Stimulated activated CD4-positive, alpha-beta T cell treated with anti-CD3 and anti-CD28 coated beads, TNF-alpha, amount 100 ng/mL, for 24 hours (primary cell): ENCODE measurements around the gene PAWR.
"Not testable (repeated sequence)": the region's sequence is repeated elsewhere in the genome, so short reads cannot be mapped to it uniquely, and the experiment has no call there.

Experiments used
- DNase-seq, 3 experiments: peaks; one replicate each; pipeline ENCODE4 v3.0.0-alpha.2; 2020; ENCODE audit warnings: low read depth in 3 of 3

PAWR gene

DNA sequence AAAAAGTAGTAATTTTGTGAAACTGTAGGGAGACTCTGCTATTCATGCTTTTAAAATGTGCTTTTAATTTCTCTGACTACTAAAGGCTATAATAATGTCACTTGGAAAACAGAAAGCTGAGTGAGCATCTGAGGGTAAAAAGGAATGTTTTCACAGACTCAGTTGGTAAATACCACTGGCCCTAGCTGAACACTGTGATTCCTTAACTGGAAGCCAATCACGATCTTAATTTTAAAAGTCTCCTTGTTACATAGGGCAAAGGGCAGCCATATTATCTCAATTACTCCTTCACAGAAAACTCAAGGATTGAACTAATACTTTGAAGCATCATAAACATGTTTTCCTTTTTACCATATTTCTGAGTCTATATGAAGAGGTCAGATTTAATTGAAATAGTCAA, 41.9 kb downstream of the PAWR start:
- DNase-seq = no peak

DNA sequence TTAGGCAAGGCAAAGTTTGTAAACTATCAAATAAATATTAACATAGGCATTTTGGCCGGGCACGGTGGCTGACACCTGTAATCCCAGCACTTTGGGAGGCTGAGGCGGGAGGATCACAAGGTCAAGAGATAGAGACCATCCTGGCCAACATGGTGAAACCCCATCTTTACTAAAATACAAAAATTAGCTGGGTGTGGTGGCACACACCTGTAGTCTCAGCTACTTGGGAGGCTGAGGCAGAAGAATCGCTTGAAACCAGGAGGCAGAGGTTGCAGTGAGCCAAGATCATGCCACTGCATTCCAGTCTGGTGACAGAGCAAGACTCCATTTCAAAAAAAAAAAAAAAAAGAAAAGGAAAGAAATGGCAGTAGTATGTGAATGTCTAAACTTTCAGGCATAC, 43.9 kb downstream of the PAWR start:
- DNase-seq = not testable (repeated sequence)

DNA sequence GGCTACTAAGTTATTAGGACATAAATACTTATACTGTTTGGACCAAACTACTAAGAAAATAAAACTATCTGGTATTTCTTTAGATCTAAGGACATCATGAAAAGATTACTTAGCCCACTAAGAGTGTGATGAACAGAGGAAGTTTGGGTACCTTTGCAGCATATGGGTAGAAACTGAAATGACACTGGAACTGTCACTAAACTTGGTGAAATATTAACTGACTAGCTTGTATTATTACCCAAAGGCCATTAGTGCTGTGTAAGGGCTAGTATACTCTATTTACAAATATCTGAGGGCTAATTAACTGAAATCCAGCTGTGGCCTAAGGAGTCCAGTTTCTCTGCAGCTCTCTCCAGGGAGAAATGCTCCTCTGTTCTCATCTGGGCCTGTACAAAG, 45.5 kb downstream of the PAWR start:
- DNase-seq = no peak

DNA sequence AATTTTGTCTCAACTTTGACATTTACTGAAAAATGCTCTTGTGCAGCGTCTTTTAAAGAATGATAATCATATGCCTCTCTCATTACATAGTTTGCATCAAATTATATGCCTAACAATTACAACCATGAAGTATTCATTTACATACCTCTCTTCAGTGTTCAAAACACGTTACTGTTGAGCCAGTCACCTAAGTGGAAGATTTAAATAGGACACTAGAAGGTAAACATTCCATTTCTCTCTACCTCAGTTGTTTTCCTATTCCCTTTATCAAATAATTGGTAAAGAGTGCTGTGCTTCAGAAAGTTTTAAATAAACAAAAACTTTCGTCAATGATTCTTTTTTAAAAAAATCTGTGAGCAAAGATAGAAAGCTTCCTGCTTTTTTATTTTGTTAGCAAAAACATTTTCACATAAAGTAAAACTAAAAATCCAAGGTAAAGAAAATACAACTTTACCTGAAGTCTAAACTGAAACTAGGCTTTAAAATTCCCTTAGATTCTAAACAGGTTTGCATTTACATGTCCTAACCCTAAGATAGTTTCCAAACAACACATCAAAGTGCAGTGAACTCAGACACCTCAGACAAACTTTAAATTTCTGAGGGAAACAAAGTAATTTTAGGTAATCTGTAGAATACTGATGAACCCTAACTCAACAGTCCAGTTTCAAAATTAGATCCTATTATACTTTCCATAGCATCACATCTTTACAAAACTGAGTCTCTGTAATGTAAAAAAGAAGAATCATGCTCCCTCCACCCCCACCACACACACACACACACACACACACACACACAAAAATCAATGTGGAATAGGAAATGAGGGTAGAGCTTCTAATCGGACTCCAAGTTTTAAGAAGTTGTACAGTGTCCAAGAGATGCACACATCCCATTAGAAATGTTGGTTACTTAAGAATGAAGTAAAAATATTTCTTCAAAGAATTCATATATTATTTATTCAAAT, 46.2 kb downstream of the PAWR start:
- no peak for DNase-seq

DNA sequence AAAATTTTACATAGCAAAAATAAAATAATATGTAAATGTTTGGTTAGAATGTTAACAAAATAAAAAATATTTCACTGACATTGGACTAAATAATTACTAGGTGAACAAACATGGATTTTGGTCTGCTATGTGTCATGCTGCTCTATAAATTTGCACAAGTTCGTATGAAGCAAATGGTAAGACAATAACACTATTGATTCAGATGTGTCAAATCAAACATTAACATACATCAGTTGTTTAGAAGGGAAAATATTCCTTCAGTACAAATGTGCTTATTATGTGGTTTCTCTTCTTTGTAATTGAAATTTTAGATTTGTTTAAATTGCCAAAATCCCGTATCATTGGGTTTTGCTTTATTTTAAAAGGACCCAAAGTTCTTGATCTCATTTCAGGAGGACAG, 46.9 kb downstream of the PAWR start:
- DNase-seq = no peak

DNA sequence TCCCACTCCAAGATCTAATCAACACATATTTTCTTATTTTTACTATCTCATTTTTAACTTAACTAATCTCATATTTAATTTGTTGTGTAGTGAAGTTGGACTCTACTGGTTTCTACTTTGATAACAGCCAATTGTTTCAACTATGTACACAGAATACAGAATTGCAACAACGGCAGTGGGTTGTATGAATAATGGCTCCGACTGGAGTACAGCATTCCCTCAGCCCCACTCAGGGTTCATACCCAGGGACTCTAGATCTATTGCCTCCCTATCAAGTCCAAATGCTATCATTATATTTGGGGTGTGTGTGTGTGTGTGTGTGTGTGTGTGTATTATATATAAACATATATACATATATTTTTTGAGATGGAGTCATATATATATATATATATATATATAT, 52.3 kb downstream of the PAWR start:
- no peak for DNase-seq

DNA sequence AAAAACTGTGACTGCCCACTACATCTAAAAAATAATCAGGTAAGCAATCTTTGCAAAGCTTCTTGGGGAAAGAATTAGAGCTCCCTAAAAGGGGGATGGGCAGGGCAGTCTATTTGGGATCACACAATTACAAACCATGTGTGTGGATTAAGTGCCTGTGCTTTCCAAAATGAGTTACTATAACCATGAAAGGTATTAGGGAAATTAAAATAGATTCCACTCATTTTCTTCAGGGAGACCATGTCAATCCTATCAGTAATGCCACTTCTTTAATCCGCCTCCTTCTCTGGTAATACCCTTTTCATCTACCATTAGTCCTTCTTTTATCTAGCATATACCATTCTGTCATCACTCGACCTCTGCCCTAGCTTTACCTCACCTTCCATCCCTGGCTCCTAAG, 53.7 kb downstream of the PAWR start:
- DNase-seq = no peak

DNA sequence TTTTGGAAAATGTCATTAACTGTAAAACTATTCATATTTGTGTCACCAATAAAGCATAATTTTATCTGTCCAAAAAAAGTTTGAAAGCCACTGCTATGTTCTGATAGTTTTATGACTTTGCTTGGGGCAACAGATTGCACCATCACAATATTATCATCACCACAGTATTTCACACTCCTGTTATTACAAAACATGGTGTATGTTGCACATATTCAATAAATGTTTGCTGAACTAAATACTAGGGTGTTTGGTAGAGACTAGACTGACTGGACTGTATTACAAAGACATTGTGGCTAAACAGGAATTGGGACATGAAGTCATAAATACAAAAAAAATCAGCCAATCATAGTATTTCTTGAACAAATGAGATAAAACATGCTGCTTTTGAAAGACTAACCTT, 55.1 kb downstream of the PAWR start:
- DNase-seq = no peak

DNA sequence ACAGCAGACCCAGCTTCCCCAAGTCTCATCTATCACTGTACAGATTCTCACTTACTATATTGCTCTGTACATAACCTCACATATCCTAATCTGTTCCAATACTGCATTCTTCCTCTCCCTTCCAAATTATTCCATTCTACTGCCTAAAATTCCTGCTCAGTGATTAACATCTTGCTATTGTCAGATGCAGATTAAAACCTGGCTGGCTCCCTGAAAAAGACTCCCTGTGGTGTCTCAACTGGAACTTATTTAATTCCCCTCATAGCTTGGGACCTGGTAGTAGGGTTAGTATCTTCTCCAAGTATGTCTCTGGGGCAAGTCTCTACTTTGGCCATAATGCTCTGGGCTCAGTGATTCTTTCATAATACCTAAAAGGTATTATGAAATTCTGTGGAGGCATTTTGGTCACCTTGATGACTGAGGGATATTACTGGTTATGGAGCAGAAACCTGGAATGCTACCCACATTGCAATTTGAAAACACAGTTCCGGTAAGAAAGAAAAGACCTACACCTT, 55.8 kb downstream of the PAWR start:
- DNase-seq = no peak

DNA sequence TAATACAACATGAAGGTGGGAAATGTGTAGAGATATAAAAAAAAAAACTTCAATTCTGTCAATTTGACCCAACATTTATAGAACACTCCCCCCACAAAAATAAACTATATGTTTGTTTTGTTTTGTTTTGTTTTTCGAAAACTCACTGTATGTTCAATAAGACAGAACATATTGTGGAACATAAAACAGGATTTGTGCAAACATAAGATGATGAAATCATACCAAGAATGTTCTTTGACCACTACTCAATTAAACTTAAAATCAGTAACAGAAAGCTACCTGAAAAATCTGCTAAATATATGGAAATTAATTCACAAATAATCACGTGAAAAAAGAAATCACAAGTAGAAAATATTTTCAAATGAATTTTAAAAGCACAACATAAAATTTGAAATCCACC, 61.2 kb downstream of the PAWR start:
- no peak for DNase-seq

DNA sequence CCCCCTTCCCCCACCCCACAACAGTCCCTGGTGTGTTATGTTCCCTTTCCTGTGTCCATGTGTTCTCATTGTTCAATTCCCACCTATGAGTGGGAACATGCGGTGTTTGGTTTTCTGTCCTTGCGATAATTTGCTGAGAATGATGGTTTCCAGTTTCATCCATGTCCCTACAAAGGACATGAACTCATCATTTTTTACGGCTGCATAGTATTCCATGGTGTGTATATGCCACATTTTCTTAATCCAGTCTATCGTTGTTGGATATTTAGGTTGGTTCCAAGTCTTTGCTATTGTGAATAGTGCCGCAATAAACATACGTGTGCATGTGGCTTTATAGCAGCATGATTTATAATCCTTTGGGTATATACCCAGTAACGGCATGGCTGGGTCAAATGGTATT, 64.0 kb downstream of the PAWR start:
- DNase-seq = not testable (repeated sequence)

DNA sequence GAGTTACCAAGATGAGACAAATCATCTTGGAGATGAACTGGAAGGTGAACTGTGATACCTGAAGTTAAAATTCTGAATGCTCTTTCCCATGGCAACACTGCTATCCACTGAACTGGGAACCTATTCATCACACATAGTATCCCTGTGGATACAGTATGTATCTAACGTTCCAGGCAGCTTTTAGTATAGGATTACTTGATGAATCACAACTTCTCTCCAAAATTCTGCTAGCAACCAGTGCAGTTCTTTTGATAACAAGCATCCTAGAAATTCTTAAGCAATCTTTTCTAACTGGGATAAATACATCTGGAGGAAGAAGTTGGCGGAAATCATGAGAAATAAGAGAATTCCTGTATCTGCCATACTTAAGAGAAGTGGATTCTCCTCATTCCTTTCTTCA, 66.4 kb downstream of the PAWR start:
- DNase-seq = no peak

DNA sequence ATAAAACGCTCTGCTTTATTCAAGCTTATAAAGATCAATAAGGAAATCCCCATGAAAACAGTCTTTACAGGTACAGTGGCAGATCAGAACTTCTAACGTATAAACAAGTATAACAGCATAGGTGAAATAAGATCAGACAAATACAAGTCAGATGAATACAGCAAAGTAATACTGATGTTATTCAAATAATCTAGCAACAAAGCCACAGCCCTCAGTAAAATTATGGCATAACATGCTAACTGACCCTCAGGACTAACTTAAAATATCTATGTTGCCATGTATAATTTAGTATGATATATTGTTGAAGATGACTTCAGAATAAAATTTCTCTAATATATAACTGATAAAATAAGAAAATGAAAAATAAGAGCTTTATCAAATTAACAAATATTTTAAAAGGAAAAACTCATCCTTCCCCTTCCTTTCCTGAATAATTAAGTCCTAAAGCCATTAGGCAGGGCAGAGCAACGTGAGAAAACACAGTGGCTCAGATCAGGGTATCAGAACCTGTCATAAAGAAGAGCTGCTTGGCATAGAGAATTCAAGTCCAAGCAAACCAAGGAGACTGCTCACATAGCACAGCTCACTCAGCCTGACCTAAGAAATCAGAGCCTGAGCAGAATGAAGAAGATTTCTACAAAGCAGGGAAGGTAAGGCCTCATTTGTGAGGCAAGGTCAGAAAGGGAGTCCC, 70.7 kb downstream of the PAWR start:
- no peak for DNase-seq

DNA sequence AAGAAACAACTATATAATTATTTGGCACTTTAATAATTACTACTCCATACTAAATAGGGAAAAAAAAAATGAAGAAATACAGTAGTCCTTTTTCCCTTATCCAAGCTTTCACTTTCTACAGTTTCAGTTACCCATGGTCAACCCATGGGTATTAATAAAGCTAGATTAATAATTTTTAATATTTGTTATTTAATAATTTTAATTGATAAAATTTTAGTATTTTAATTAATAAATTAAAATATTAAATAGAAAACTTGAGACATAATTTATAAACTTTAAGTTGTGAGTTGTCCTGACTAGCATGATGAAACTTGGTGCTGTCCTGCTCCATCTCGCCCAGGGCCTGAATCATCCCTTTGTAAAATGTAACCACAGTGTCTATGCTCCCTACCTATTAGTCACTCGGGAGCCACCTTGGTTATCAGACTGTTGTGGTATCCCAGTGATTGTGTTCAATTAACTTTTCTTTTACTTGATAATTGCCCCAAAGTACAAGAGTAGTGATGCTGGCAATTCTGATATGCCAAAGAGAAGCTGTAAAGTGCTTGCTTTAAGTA, 71.8 kb downstream of the PAWR start:
- no peak for DNase-seq

DNA sequence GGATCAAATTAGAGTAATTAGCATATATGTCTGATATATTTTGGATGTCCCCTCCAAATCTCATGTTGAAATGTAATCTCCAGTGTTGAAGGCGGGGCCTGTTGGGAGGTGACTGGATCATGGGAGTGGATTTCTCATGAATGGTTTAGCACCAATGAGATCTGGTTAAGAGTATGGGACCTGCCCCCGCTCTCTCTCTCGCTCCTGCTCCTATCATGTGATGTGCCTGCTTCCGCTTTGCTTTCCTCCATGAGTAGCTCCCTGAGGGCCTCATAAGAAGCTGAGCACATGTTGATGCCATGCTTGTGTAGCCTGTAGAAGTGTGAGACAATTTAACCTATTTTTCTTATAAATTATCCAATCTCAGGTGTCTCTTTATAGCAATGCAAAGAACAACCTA, 73.1 kb downstream of the PAWR start:
- no peak for DNase-seq

DNA sequence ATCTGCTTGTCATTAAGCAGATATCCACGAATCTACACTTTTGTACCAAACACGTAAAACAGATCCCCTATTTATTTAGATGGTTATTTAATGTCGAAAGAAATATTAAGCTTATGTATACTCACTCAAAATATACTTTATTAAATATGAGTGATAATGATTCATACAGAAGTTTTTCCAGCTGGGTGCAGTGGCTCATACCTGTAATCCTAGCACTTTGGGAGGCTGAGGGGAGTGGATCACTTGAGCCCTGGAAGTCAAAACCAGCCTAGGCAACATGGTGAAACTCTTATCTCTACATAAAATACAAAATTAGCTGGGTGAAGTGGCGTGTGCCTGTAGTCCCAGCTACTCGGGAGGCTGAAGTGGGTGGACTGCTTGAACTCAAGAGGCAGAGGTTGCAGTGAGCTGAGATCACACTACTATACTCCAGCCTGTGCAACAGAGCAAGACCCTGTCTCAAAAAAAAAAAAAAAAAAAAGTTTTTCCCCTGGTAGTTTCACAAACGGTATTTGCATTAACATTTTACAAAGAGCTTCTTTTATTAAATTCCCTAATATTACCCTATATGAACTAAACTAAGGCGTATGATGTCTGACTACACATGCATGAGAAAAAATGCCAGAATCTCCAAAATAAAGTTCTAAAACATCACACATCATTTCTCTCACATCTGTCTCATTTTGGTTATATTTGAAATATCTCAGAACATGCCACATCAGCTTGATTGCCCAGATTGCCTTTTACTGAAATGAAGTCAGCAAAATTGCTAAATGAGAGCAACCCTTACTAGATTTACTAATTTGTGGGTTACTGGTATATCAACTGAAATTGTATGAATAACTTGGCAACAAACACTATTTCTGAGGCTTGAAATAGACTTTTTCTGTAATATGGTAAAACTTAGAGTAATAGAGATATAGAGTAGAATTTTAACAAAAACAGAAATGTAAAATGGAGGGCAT, 74.9 kb downstream of the PAWR start:
- no peak for DNase-seq

DNA sequence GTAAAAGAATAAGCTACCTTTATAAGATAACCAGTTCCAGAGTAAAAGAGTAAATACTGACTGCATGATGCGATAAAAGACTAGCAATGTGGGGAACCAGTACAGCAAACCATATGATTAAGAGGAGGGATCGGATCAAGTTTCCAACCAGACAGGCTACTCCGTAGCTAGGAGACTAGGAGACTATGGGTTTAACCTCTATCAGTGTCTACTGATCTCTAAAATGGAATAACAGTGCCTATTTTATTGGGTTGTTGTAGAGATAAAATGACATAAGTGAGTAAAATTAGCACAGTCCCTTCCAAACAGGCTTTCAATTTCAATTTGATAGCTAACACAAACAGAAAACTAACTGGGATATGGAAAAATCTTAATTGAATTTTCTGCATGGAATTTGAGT, 76.0 kb downstream of the PAWR start:
- DNase-seq = no peak

DNA sequence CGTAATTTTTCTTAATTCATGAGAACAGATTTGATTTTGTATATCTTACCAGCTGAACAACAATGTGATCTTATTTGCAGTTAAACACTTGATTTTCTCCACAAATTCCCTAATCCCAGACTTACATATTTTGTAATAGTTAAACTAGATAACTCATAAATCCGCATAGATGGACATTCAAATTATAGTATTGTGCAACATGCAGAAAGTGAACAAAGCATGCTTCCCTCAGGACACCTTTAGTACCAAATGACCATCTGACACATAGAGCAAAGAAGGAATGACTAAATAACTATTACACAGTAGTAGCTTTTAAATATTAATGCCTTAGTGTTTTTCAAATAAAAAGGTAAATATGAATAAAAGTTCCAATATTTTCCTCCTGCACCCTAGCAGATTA, 88.9 kb downstream of the PAWR start:
- no peak for DNase-seq

DNA sequence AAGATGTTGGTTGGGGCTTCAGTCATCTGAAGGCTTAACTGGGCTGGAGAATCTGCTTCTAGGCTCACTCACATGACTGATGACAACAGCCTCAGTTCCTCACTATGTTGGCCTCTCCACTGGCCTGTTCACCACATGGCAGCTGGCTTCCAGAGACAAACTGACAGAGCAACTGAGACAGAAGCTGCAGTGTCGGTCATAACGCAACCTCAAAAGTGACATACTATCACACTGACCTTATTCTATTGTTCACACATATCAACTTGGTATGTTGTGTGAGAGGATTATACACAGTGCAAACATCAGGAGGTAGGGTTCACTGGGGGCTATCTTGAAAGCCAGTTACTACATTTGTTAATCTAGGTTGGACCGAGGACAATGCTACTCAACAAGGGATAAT, 92.9 kb downstream of the PAWR start:
- no peak for DNase-seq

DNA sequence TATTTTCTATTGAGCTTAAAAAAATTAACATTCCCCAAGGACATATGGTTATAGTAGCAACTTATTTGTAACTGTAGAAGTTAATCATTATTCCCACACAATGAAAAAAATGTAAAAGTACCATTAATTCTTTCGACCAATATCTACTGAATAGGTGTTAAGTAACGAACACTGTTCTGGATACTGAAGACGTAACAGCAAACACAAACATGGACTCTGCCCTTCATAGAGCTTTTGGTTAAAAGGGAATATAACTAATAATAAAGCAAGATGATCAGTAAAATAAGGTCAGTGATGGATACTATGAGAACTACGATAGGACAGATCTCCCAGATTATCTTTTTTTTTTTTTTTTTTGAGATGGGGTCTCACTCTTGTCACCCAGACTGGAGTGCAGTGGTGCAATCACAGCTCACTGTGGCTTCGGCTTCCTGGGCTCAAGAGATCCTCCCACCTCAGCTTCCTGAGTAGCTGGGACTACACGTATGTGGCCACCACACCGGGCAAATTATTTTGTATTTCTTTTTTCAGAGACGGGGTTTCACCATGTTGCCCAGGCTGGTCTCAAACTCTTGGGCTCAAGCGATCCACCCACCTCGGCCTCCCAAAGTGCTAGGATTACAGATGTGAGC, 93.9 kb downstream of the PAWR start:
- no peak for DNase-seq

DNA sequence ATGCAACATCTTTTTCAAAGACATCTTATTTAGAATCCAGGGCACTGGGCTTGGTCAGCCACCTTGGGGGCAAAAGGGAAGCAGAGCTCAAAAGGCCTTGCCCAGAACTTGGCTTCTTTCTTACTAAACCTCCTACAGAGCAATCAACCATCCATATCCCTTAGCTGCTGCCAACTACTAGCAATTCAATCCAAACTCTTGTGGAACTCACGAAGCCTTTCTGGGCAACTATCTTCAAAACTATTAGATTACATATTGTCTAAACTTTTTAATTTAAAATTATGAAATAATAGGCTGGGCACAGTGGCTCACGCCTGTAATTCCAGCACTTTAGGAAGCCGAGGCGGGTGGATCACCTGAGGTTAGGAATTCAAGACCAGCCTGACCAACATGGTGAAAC, 95.5 kb downstream of the PAWR start:
- no peak for DNase-seq
